ENCODE measurements around the gene ACTR8.

GRCh38 chr3:53856964-53857363 lies 25.0 kb downstream of the ACTR8 start:
- TF ChIP-seq CTCF (conservative IDR thresholded peaks at IDR 0.05; ENCODE audit: low read depth, low read length) (no peak), EZH2 (IDR thresholded peaks at IDR 0.05; ENCODE audit: borderline replicate concordance, low read depth, low read length, poor library complexity, severe bottlenecking) (no peak)

All from A673 (cell line).